PC-9 (cell line): ENCODE results near the gene MBOAT2.

Source experiments
- EZH2 ChIP-seq: fragments of 200-600 bp; sonication (generic); IDR thresholded peaks from 2 replicates; pipeline ENCODE4 v1.8.0; 2017; ENCODE audit warnings: antibody characterized with exemption, low read depth
- TF ChIP-seq, protein P1 (sequence below): fragments of 200-600 bp; sonication (generic); conservative IDR thresholded peaks from 2 replicates; pipeline ENCODE4 v1.6.1; 2017; ENCODE audit warnings: mixed run types, antibody characterized with exemption, mild to moderate bottlenecking, moderate library complexity

DNA sequence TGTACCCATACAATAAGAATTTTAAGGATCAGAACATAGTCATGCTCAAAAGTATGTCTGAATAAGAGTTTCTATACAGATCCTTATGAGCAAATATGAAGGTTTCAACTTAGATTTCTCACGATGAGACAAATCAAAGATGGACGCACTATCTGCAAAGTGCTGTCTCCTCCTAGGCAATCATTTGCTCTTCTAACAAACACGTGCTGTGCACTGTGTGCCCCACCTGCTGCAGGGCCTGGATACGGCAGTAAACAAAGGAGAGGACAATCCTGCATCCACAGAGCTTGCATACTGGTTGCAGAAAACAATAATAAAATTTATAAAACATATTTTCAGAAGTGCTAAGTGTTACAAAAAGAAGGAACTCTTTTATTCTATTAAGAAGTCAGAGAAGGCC is 126.2 kb downstream of the MBOAT2 start:
- TF ChIP-seq, protein P1, sequence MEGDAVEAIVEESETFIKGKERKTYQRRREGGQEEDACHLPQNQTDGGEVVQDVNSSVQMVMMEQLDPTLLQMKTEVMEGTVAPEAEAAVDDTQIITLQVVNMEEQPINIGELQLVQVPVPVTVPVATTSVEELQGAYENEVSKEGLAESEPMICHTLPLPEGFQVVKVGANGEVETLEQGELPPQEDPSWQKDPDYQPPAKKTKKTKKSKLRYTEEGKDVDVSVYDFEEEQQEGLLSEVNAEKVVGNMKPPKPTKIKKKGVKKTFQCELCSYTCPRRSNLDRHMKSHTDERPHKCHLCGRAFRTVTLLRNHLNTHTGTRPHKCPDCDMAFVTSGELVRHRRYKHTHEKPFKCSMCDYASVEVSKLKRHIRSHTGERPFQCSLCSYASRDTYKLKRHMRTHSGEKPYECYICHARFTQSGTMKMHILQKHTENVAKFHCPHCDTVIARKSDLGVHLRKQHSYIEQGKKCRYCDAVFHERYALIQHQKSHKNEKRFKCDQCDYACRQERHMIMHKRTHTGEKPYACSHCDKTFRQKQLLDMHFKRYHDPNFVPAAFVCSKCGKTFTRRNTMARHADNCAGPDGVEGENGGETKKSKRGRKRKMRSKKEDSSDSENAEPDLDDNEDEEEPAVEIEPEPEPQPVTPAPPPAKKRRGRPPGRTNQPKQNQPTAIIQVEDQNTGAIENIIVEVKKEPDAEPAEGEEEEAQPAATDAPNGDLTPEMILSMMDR: no peak
- TF ChIP-seq EZH2: no peak
